MM.1S (cell line): ENCODE results near the gene YY1.

Experiments
- DNase-seq: peaks from one replicate; pipeline ENCODE4 v3.0.0-alpha.2; 2015
- H2AFZ ChIP-seq: fragments of 300-600 bp; sonication (generic); 2 replicates; pipeline ENCODE4 v1.6.0; 2016; ENCODE audit warnings: antibody characterized with exemption, low read length
- H3F3A ChIP-seq: fragments of 300-600 bp; sonication (generic); 2 replicates; pipeline ENCODE4 v1.6.1; 2016; ENCODE audit warnings: mild to moderate bottlenecking, antibody characterized with exemption, low read length, moderate library complexity, mixed read lengths; ENCODE audit not compliant: insufficient read depth
- H3K27ac ChIP-seq: fragments of 300-600 bp; sonication (generic); 2 replicates; pipeline ENCODE4 v1.5.1; 2016; ENCODE audit warnings: mild to moderate bottlenecking, low read length
- H3K27me3 ChIP-seq: fragments of 300-600 bp; sonication (generic); replicated peaks from 2 replicates; pipeline ENCODE4 v1.6.0; 2016; ENCODE audit warnings: low read length; ENCODE audit not compliant: insufficient read depth
- H3K36me3 ChIP-seq: fragments of 300-600 bp; sonication (generic); replicated peaks from 2 replicates; pipeline ENCODE4 v1.6.1; 2016; ENCODE audit warnings: mild to moderate bottlenecking, low read length, mixed read lengths; ENCODE audit not compliant: insufficient read depth
- H3K4me1 ChIP-seq: fragments of 300-600 bp; sonication (generic); 2 replicates; pipeline ENCODE4 v1.6.1; 2016; ENCODE audit warnings: low read length, mixed read lengths
- H3K4me2 ChIP-seq: fragments of 300-600 bp; sonication (generic); 2 replicates; pipeline ENCODE4 v1.6.0; 2016; ENCODE audit warnings: low read depth, low read length
- H3K4me3 ChIP-seq: fragments of 300-600 bp; sonication (generic); 2 replicates; pipeline ENCODE4 v1.5.1; 2016; ENCODE audit warnings: low read length, mixed read lengths
- H3K79me2 ChIP-seq: fragments of 300-600 bp; sonication (generic); 2 replicates; pipeline ENCODE4 v1.6.1; 2016; ENCODE audit warnings: mixed run types, low read length, mixed read lengths
- H3K9ac ChIP-seq: fragments of 300-600 bp; sonication (generic); 2 replicates; pipeline ENCODE4 v1.6.1; 2016; ENCODE audit warnings: low read length, mixed read lengths
- H3K9me2 ChIP-seq: fragments of 300-600 bp; sonication (generic); replicated peaks from 2 replicates; pipeline ENCODE4 v1.6.1; 2016; ENCODE audit warnings: mild to moderate bottlenecking, low read length, mixed read lengths; ENCODE audit not compliant: insufficient read depth
- H3K9me3 ChIP-seq: fragments of 300-600 bp; sonication (generic); replicated peaks from 2 replicates; pipeline ENCODE4 v1.6.1; 2016; ENCODE audit warnings: mild to moderate bottlenecking, low read length, mixed read lengths; ENCODE audit not compliant: insufficient read depth
- H4K20me1 ChIP-seq: fragments of 300-600 bp; sonication (generic); 2 replicates; pipeline ENCODE4 v1.6.1; 2016; ENCODE audit warnings: mild to moderate bottlenecking, low read length, moderate library complexity, mixed read lengths; ENCODE audit not compliant: insufficient read depth
- EZH2 ChIP-seq: fragments of 300-600 bp; sonication (generic); optimal IDR thresholded peaks from 2 replicates; pipeline ENCODE3; 2017; ENCODE audit warnings: low read depth, mild to moderate bottlenecking, antibody characterized with exemption, low read length, mixed read lengths
- EZH2phosphoT487 ChIP-seq: fragments of 300-600 bp; sonication (generic); IDR thresholded peaks from 2 replicates; pipeline ENCODE4 v1.6.1; 2018; ENCODE audit warnings: antibody characterized with exemption, low read length
- TF ChIP-seq, protein P1 (sequence below): fragments of 300-600 bp; sonication (generic); IDR thresholded peaks from 2 replicates; pipeline ENCODE4 v1.5.1; 2016; ENCODE audit warnings: antibody characterized with exemption, low read length, mixed read lengths

The YY1 gene

DNA sequence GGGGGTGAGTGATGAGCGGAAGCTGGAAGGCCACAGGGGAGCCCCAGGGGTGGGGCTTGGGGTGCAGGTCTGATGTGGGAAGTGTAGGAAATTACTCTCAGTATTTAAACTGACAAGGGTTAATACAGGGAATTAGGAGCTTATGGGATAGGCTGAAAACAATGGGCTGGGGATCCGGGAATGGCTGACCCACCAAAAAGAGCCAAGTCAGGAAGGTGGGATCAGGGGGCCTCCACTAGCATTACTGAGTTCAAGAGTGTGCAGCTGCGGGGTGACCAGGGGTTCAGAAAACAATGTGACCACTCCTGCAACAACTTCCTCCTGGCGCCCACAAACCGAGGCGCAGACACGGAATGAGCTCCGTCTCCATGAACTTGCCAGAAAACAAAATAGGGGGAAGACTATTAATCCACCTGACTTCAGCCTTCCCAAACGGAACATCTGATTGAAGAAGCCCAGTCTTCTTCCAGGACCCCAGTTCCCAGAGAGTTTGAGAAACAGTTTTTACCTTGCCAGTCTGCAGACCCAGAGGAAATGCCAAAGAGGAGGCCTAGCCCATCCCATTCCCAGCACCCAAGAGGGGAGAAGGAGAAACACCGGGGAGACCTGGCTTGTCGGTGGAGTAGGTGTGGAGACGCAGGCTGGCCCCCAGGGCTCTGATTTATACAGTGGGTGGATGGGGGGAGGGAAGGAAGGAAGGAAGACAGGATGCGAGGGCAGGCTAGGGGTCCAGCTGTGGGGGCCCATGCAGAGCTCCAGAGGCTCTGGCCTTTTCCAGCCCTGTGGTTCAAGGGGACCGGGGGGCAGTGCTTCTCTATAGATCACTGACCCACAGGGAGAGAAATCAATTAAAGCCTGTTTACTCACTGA, 16.5 kb upstream of the YY1 start:
- peak overlapping the region; percentile 87 for H3K4me2 ChIP-seq
- peak overlapping the region; percentile 68; the same call in 1 of the 2 replicates for H3K4me3 ChIP-seq
- DNase-seq, result no peak
- TF ChIP-seq, protein P1, sequence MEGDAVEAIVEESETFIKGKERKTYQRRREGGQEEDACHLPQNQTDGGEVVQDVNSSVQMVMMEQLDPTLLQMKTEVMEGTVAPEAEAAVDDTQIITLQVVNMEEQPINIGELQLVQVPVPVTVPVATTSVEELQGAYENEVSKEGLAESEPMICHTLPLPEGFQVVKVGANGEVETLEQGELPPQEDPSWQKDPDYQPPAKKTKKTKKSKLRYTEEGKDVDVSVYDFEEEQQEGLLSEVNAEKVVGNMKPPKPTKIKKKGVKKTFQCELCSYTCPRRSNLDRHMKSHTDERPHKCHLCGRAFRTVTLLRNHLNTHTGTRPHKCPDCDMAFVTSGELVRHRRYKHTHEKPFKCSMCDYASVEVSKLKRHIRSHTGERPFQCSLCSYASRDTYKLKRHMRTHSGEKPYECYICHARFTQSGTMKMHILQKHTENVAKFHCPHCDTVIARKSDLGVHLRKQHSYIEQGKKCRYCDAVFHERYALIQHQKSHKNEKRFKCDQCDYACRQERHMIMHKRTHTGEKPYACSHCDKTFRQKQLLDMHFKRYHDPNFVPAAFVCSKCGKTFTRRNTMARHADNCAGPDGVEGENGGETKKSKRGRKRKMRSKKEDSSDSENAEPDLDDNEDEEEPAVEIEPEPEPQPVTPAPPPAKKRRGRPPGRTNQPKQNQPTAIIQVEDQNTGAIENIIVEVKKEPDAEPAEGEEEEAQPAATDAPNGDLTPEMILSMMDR, result no peak
- TF ChIP-seq EZH2 (no peak), EZH2phosphoT487 (no peak)
- no peaks in the 10 kb centered on the region for H3K9me2 ChIP-seq
- H3K9me3 ChIP-seq, result no peaks in the 10 kb centered on the region
- H4K20me1 ChIP-seq, result no peaks in the 10 kb centered on the region
- H3K36me3 ChIP-seq, result no peaks in the 10 kb centered on the region
- H2AFZ ChIP-seq, result no peak overlapping the region
- no peaks in the 10 kb centered on the region for H3F3A ChIP-seq
- H3K79me2 ChIP-seq, result no peaks in the 10 kb centered on the region
- H3K27ac ChIP-seq, result no peak overlapping the region
- H3K9ac ChIP-seq, result no peak overlapping the region
- no peaks in the 10 kb centered on the region for H3K4me1 ChIP-seq
- no peaks in the 10 kb centered on the region for H3K27me3 ChIP-seq

DNA sequence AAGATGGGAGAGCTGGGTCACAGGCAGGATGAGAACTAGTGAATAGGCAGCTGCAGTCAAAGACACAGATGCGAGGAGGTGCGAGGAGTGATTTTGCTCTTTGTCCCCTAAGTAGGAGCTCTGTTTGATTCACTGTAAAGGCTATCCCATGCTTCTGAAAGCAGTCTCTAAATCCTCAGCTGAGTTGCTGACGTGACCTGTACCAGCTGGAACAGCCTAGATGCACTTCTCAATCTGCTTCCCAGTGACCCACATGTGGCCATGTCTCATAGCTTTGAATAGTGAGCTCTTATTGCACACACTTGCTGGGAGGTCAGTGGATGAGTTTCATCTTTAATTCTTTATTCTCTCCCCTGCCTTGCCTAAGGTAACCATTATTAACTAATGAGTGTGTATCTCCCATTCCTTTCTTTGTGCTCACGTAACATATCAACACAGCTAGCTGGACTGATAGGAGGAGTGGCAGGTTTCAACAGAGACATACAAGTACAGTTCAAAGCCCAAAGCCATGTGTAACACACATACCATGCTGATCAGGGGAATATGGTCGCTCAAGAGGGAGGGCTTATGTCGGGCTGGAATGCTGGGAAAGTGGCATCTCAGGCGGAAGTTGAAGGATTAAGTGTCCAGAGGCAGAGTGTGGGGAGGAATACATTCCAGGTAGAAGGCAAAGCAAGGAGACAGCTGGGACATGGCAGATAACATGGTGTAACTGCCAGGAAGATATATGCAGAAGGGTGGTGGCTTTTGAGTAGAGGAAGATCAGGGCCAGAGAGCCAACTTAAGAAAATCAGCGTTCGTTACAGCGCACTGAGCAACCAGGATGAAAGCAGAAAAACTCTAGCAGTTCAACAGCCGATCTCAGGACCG, 15.4 kb upstream of the YY1 start:
- Histone ChIP-seq H3K4me1 (no peaks in the 10 kb centered on the region), H4K20me1 (no peaks in the 10 kb centered on the region), H3K4me3 (no peak overlapping the region), H3K9me2 (no peaks in the 10 kb centered on the region), H3K27ac (no peak overlapping the region), H3K9ac (no peak overlapping the region), H2AFZ (no peak overlapping the region), H3K27me3 (no peaks in the 10 kb centered on the region), H3K4me2 (no peak overlapping the region), H3F3A (no peaks in the 10 kb centered on the region), H3K9me3 (no peaks in the 10 kb centered on the region), H3K79me2 (no peaks in the 10 kb centered on the region), H3K36me3 (no peaks in the 10 kb centered on the region)
- DNase-seq, result no peak
- TF ChIP-seq, protein P1, result no peak

DNA sequence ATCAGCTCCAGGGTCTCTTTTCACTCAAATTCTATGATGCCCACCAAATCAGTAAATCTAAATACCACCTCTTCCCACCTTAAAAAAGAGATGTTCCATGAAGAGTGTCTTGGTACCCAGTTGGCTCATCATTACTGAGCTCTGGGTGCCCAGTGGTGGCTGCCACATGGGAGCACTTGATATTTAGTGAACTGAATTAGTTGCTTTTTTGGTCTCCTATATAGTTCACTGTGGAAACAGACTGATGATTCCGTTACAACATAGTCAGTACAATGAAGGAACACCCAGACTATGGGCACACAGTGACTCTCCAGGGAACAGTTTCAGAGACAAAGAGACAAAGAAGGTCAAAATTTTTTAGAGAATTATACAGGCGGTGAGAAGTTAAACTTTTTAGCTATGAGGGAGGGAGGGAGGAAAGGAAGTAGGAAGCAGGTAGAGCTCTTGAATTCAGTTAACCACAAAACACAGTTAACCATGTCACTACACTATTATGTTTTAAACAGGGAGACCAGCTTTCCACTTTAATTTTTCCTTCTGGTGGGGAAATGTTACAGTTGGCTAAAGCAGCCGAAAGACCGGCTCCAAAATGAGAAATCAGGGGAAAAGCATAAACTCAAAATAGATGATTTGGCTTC, 14.6 kb upstream of the YY1 start:
- Histone ChIP-seq H3K4me1 (no peaks in the 10 kb centered on the region), H3F3A (no peaks in the 10 kb centered on the region), H3K27ac (no peak overlapping the region), H3K9ac (no peak overlapping the region), H3K9me3 (no peaks in the 10 kb centered on the region), H3K36me3 (no peaks in the 10 kb centered on the region), H4K20me1 (no peaks in the 10 kb centered on the region), H3K27me3 (no peaks in the 10 kb centered on the region), H2AFZ (no peak overlapping the region), H3K4me2 (no peak overlapping the region), H3K79me2 (no peaks in the 10 kb centered on the region), H3K9me2 (no peaks in the 10 kb centered on the region), H3K4me3 (no peak overlapping the region)
- no peak for DNase-seq
- TF ChIP-seq, protein P1, result no peak
- TF ChIP-seq EZH2 (no peak), EZH2phosphoT487 (no peak)
